Dendritic cell treated with granulocyte-macrophage colony-stimulating factor and Interleukin-4, amounts not matched to agents 40 ng/mL and 50 ng/mL, for 4 days (primary cell): ENCODE results near the gene S100B.

Experiments used
- H3K27ac Mint-ChIP-seq: one replicate; pipeline ENCODE4 v1.8.0; 2022; ENCODE audit warnings: mild to moderate bottlenecking, mixed read lengths
- H3K27me3 Mint-ChIP-seq: one replicate; pipeline ENCODE4 v1.8.0; 2022; ENCODE audit warnings: mild to moderate bottlenecking, mixed read lengths
- H3K36me3 Mint-ChIP-seq: one replicate; pipeline ENCODE4 v1.8.0; 2022; ENCODE audit warnings: low read depth, mixed read lengths
- H3K4me1 Mint-ChIP-seq: one replicate; pipeline ENCODE4 v1.8.0; 2022; ENCODE audit warnings: low read depth, mixed read lengths
- H3K4me3 Mint-ChIP-seq: one replicate; pipeline ENCODE4 v1.8.0; 2022; ENCODE audit warnings: mild to moderate bottlenecking, moderate library complexity, mixed read lengths
- H3K9me3 Mint-ChIP-seq: one replicate; pipeline ENCODE4 v1.8.0; 2022; ENCODE audit warnings: mixed read lengths
- intact Hi-C: fragments of 100-400 bp; cut with micrococcal nuclease; formaldehyde crosslinking; loops from one replicate; pipeline ENCODE4 v1.15.0; 2022

Gene S100B

DNA sequence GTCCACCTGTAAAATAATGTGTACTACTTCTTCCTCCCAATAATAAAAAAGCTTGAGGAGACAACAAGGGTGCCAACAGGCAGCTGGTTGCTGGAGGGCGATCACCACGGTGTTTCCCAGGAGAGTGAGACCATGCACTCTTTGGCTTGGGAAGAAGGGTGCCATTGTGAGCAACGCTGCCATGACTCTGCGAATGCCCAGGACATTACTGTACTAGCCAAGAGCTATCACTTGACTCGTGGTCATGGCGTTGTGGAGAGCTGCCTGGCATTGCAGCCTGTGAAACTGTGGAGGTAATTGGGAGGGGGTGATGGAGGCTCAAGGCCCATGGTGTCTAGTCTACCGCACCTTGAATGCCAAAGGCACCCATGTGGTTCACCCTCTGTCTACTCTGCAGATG, 16.0 kb upstream of the S100B start:
- intact Hi-C loops: loop anchor here (2.0 kb wide), 1 partner anchor 14 kb away; no protein-coding TSS in a partner anchor
- H3K4me3 Mint-ChIP-seq: no peak overlapping the region
- H3K36me3 Mint-ChIP-seq: peaks cover 6% of the 10 kb centered on the region
- H3K4me1 Mint-ChIP-seq: peaks cover 42% of the 10 kb centered on the region
- peak overlapping the region; percentile 91 for H3K27ac Mint-ChIP-seq
- H3K9me3 Mint-ChIP-seq: peaks cover 19% of the 10 kb centered on the region
- no peaks in the 10 kb centered on the region for H3K27me3 Mint-ChIP-seq

DNA sequence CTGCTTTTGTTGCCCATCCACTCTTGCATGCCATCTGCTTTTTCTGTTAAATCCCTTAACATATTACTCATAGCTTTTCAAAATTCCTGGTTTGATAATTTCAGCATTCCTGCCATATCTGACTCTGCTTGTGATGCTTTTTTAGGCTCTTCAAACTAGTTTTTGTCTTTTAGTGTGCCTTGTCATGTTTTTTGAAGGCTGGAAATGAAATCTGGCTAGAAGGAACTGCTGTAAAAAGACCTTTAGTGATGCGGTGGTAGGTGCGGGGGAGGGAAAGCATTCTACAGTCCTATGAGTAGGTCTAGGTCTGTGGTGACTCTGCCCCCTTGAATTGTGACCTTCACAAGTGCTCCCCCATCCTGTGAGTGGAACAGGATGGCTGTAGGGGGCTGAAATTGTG, 15.0 kb upstream of the S100B start:
- no peaks in the 10 kb centered on the region for H3K36me3 Mint-ChIP-seq
- H3K9me3 Mint-ChIP-seq: peaks cover 10% of the 10 kb centered on the region
- no peaks in the 10 kb centered on the region for H3K27me3 Mint-ChIP-seq
- intact Hi-C loops: loop anchor here (2.0 kb wide), 1 partner anchor 13 kb away; no protein-coding TSS in a partner anchor
- no peak overlapping the region for H3K4me3 Mint-ChIP-seq
- H3K27ac Mint-ChIP-seq: no peak overlapping the region
- peaks cover 42% of the 10 kb centered on the region for H3K4me1 Mint-ChIP-seq

DNA sequence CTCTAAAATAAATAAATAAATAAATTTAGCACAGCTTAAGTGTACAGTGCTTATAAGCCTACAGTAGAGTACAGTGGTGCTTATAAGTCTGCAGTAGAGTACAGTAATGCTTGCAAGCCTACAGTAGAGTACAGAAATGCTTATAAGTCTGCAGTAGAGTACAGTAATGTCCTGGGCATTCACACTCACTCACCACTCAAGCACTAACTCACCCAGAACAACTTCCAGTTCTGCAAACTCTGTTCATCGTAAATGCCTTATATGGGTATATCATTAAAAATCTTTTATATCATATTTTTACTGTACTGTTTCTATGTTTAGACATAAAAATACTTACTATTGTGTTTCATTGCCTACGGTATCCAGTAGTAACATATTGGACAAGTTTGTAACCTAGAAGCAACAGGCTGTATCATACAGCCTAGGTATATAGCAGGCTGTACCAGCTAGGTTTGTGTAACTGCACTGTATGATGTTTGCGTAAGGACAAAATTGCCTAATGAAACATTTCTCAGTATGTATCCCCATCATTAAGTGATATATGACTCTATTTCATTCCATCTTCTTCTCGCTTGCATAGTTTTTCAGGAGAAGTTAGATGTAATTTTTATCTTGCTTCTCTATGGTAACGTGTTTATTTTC, 14.0 kb upstream of the S100B start:
- Mint-ChIP-seq H3K36me3 (no peaks in the 10 kb centered on the region), H3K4me3 (no peak overlapping the region), H3K27ac (no peak overlapping the region), H3K9me3 (peaks cover 10% of the 10 kb centered on the region), H3K27me3 (no peaks in the 10 kb centered on the region), H3K4me1 (peaks cover 42% of the 10 kb centered on the region)
- intact Hi-C loops: no loop called here

DNA sequence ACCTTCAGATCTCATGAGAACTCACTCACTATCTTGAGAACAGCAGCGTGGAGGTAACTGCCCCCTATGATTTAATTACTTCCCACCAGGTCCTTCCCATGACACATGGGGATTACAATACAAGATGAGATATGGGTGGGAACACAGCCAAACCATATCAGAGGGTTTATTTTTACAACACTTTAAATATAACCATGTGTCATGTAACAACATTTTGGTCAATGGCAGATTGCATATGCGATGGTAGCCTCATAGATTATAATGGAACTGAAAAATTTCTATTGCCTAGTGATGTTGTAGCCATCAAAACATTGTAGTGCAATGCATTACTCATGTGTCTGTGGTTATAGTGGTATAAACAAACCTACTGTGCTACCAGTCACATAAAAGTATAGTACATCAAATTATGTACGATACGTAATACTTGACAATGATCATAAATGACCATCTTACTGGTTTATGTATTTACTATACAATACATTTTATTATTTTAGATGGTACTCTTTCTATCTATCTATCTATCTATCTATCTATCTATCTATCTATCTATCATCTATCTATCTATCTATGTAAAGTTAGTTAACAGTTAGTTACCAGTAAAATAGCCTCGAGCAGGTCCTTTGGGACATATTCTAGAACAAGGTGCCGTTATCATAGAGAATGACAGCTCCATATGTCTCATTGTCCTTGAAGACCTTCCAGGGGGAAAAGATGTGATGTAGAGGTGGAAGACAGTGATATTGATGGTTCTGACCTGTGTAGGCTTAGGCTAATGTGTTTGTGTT, 12.6 kb upstream of the S100B start:
- Mint-ChIP-seq H3K4me3 (no peak overlapping the region), H3K9me3 (peaks cover 10% of the 10 kb centered on the region), H3K27me3 (no peaks in the 10 kb centered on the region), H3K36me3 (no peaks in the 10 kb centered on the region), H3K27ac (no peak overlapping the region), H3K4me1 (peaks cover 34% of the 10 kb centered on the region)
- intact Hi-C loops: no loop called here

DNA sequence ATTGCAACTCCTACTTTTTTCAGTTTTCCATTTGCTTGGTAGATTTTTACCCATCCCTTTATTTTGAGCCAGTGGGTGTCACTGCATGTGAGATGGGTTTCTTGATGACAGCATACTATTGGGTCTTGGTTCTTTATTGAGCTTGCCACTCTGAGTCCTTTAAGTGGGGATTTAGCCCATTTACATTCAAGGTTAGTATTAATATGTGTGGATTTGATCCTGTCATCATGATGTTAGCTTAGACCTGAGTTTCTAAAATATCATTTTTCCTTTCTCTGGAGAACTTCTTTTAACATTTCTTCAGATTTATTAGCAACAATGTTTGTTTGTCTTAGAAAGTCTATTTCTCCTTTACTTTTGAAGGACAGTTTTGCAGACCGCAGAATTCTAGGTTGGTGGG, 11.8 kb upstream of the S100B start:
- no peak overlapping the region for H3K27ac Mint-ChIP-seq
- H3K9me3 Mint-ChIP-seq: peaks cover 10% of the 10 kb centered on the region
- H3K36me3 Mint-ChIP-seq: no peaks in the 10 kb centered on the region
- H3K27me3 Mint-ChIP-seq: no peaks in the 10 kb centered on the region
- intact Hi-C loops: no loop called here
- peaks cover 26% of the 10 kb centered on the region for H3K4me1 Mint-ChIP-seq
- no peak overlapping the region for H3K4me3 Mint-ChIP-seq

DNA sequence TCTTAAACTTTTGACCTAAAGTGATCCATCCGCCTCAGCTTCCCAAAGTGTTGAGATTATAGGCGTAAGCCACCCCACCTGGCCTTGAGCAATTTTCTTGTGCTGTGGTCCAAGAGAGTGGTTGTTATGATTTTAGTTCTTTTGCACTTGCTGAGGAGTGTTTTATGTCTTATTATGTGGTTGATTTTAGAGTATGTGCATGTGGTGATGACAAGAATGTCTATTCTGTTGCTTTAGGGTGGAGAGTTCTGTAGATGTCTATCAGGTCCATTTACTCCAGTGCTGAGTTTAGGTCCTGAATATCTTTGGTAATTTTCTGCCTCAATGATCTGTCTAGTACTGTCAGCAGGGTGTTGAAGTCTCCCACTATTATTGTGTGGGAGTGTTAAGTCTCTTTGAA, 11.2 kb upstream of the S100B start:
- no peaks in the 10 kb centered on the region for H3K27me3 Mint-ChIP-seq
- intact Hi-C loops: no loop called here
- H3K36me3 Mint-ChIP-seq: no peaks in the 10 kb centered on the region
- no peak overlapping the region for H3K4me3 Mint-ChIP-seq
- H3K27ac Mint-ChIP-seq: no peak overlapping the region
- H3K9me3 Mint-ChIP-seq: peaks cover 10% of the 10 kb centered on the region
- H3K4me1 Mint-ChIP-seq: peaks cover 20% of the 10 kb centered on the region

DNA sequence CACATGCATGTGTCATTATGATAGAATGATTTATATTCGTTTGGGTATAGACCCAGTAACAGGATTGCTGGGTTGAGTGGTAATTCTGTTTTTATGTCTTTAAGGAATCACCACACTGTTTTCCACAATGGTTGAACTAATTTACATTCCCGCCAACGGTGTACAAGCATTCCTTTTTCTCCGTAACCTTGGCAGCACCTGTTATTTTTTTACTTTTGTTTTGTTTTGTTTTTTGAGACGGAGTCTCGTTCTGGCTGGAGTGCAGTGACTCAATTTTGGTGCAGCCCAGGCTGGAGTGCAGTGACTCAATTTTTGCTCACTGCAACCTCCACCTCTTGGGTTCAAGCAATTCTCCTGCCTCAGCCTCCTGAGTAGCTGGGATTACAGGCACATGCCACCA, 8.5 kb upstream of the S100B start:
- intact Hi-C loops: no loop called here
- H3K27ac Mint-ChIP-seq: no peak overlapping the region
- no peaks in the 10 kb centered on the region for H3K36me3 Mint-ChIP-seq
- no peak overlapping the region for H3K4me3 Mint-ChIP-seq
- peaks cover 10% of the 10 kb centered on the region for H3K9me3 Mint-ChIP-seq
- H3K27me3 Mint-ChIP-seq: no peaks in the 10 kb centered on the region
- H3K4me1 Mint-ChIP-seq: no peaks in the 10 kb centered on the region

DNA sequence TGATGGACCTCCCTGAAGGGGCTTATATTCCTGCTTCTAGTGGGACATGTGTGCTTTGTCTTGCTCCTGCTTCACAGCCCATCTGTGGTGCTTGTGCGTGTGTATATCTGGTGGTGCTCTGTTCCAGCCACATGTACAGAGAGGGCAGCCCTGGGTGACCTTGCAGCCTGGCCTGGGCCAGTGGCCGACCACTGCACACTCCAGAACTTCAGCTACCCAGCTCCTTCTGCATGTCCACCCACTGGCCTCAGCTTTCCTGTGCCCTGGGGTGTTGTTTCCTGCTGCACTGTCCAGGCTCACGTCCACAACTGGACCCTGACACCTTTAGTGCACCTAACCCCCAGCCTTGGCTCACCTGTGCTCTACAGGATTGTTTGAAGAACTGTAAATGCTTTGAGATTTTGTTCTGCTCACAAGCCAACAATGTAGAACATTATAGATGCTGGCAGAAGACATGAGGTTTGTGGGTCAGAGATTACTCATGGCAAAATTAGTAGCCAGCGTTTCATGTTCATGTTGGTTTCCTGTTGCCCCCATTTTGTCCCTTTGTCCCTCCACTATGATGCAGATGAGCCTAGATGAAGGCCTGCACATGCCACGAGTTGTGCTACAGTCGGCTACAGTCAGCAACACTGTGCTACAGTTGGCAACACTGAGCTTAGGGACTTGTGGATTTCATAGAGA, 5.3 kb upstream of the S100B start:
- intact Hi-C loops: no loop called here
- Mint-ChIP-seq H3K27me3 (no peaks in the 10 kb centered on the region), H3K36me3 (no peaks in the 10 kb centered on the region), H3K27ac (no peak overlapping the region), H3K4me3 (no peak overlapping the region), H3K4me1 (peaks cover 29% of the 10 kb centered on the region), H3K9me3 (no peaks in the 10 kb centered on the region)

DNA sequence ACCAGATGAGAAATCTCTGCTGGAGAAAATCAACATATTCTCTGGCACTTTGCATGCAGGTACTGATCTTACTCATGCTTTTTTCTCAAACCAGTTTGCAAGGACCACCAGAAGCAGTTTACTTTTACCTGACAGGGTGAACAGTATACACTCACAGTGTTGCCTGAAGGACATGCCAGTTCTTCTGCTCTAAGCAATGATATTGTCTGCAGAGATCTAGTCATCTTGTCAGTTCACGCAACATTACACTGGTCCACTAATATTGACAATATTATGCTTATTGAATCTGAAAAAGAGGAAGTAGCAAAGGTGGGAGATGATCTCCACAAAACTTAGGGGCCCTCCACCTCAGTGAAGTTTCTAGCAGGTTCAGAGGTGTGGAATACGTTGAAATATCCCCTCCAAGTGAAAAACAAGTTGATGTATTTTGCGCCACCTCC, 3.8 kb upstream of the S100B start:
- intact Hi-C loops: no loop called here
- H3K4me3 Mint-ChIP-seq: no peak overlapping the region
- H3K36me3 Mint-ChIP-seq: no peaks in the 10 kb centered on the region
- no peaks in the 10 kb centered on the region for H3K27me3 Mint-ChIP-seq
- H3K9me3 Mint-ChIP-seq: no peaks in the 10 kb centered on the region
- H3K4me1 Mint-ChIP-seq: peaks cover 41% of the 10 kb centered on the region
- H3K27ac Mint-ChIP-seq: no peak overlapping the region

DNA sequence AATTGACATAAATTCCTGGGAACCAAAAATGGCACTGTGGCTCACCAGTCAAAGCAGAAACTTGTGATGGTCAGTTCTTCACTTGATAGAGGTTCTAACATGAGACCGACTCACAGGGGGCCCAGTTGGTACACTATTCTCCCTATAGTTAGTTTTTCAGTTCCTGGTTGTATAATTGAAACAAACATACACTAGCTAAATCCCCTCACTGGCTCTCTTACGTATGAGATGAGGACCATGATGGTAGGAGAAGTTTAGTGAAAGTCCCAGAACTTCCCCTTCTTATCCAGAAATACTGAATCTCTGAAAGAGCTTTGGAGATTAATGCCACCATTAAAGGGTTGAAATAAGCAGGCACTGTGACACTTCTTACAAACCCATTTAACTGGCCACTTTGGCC, 2.8 kb upstream of the S100B start:
- Mint-ChIP-seq H3K9me3 (no peaks in the 10 kb centered on the region), H3K4me3 (no peak overlapping the region), H3K4me1 (peaks cover 43% of the 10 kb centered on the region), H3K27ac (peak overlapping the region; percentile 92), H3K36me3 (no peaks in the 10 kb centered on the region), H3K27me3 (no peaks in the 10 kb centered on the region)
- intact Hi-C loops: loop anchor here (2.0 kb wide), 1 partner anchor 13 kb away; no protein-coding TSS in a partner anchor

DNA sequence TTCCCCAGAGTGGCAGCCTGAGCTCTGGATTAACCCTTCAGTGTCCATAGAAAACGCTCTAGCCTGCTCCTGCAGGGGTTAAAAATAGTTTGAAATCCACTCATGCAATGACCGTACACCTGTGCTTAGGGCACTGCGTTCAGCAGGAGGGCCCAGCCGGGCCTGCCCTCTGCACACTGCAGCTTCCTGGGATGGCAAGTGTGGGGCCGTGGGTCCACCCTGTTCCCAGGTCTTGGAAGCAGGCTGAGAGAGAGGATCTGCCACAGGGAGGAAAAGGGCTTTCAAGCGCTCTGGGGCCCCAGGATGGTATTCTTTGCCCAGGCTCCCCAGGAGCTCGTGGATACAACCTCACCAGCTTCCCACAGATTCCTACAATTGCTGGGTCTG, 1.5 kb upstream of the S100B start:
- H3K36me3 Mint-ChIP-seq: no peaks in the 10 kb centered on the region
- intact Hi-C loops: loop anchor here (1.0 to 2.0 kb wide), 2 partner anchors 14 to 28 kb away; no protein-coding TSS in a partner anchor
- H3K27ac Mint-ChIP-seq: peak overlapping the region; percentile 92
- no peaks in the 10 kb centered on the region for H3K9me3 Mint-ChIP-seq
- H3K4me1 Mint-ChIP-seq: peaks cover 55% of the 10 kb centered on the region
- no peaks in the 10 kb centered on the region for H3K27me3 Mint-ChIP-seq
- peak overlapping the region; percentile 39 for H3K4me3 Mint-ChIP-seq

DNA sequence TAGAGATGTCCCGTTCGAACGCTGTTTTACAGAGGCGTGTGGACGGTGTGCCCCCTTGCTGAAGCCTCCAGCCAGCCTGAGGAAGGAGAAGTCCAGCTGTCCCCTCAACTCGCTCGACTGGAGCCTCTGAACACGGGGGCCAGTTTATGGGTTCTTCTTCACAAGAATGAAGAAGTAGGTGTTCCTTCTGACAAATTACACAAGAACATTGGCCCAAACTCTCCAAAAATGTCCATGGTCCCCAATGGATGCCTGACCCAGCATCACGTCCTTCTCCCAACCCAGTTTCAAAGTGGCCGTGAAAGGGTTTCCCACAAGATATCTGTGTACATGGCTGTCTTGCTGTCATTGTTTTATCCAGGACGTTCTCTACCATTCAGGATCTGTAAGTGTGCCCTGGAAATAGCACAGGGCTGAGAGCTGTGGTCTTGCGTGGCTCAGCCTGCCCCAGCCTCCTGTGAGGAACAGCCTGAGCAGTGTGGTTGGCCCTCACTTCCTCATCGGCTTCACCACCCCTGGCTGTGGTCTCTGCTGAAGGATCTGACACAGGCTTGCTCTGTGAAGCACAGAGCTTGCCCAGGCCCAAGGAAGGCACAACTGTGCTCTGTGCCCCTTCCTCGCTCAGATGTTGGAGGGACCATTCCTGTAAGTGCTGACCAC, 1.0 kb upstream of the S100B start:
- no peaks in the 10 kb centered on the region for H3K36me3 Mint-ChIP-seq
- H3K4me3 Mint-ChIP-seq: peak overlapping the region; percentile 39
- H3K27ac Mint-ChIP-seq: peak overlapping the region; percentile 92
- peaks cover 58% of the 10 kb centered on the region for H3K4me1 Mint-ChIP-seq
- no peaks in the 10 kb centered on the region for H3K9me3 Mint-ChIP-seq
- intact Hi-C loops: loop anchor here (1.0 to 2.0 kb wide), 2 partner anchors 15 to 28 kb away; no protein-coding TSS in a partner anchor
- no peaks in the 10 kb centered on the region for H3K27me3 Mint-ChIP-seq

DNA sequence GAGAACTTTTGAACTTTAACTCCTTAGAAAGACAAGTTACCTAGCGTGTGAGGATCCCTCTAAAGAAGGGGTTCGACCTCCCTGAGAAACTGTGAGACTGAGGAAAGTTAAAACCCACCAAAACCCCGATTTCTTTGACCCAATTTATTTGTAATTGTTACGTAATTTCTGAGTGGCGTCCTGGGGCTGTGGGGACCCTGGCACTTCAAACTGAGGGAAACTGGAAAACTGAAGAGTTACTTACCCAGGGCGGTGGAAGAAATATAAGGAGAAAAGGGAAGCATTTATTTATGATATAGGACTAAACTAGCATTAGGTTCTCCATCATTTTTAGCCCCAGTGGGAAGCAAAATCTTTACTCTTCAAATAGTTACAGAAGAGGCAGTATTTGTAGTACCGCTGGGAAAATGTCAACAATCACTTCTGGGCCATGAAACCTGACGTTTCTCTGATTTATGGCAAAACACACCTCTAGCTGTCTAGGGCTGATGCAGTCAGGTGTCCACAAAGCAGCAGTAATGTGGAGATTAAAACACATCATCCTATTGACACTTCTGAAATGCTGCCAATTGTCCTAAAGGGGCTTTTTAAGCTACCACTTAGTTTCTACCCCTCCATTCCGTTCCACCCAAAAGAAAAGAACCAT, 430 bp downstream of the S100B start:
- H3K36me3 Mint-ChIP-seq: no peaks in the 10 kb centered on the region
- peak overlapping the region; percentile 55 for H3K4me3 Mint-ChIP-seq
- H3K4me1 Mint-ChIP-seq: peaks cover 58% of the 10 kb centered on the region
- no peaks in the 10 kb centered on the region for H3K27me3 Mint-ChIP-seq
- intact Hi-C loops: no loop called here
- H3K27ac Mint-ChIP-seq: peak overlapping the region; percentile 92
- no peaks in the 10 kb centered on the region for H3K9me3 Mint-ChIP-seq
